MM.1S (cell line): ENCODE data around the gene SRSF5.

Source experiments
- CTCF ChIP-seq: fragments of 300-600 bp; sonication (generic); IDR thresholded peaks from 2 replicates; pipeline ENCODE4 v1.5.1; 2016; ENCODE audit warnings: antibody characterized with exemption, low read length, mixed read lengths
- EZH2 ChIP-seq: fragments of 300-600 bp; sonication (generic); optimal IDR thresholded peaks from 2 replicates; pipeline ENCODE3; 2017; ENCODE audit warnings: low read depth, mild to moderate bottlenecking, antibody characterized with exemption, low read length, mixed read lengths

GRCh38 chr14:69815556-69815955 lies 48.6 kb downstream of the SRSF5 start:
- TF ChIP-seq CTCF, result no peak
- TF ChIP-seq EZH2, result no peak
